ENCODE measurements around the gene STARD8. TPM values are rescaled to one million over a fixed set of nuclear protein-coding genes. Genes with fewer than 3 reads are reported as not detected.

Gene STARD8
- total RNA-seq, 1 donor from 2014 or later = 1.7 TPM

DNA sequence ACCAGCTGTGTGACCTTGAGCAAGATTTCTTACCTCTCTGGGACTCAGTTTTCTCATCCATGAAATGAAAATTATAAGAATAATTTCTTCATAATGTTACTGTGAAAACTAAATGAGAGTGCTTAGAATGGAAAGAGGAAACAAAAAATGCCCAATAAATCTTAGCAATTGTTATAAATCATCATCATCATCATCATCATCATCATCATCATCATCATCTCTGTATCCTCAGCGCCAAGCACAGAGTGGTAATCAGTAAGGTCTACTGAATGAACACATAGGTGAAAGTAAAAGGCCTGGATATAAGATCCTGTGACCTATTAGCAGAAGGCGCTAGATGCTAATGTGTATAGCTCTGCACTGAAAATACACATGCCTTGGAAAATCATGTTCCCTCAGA, 6.8 kb upstream of the STARD8 start:
- Mint-ChIP-seq H3K27ac (ENCODE audit: unreplicated experiment) (no peak overlapping the region), H3K36me3 (ENCODE audit: unreplicated experiment) (no peaks in the 10 kb centered on the region), H3K27me3 (ENCODE audit: unreplicated experiment) (no peaks in the 10 kb centered on the region), H3K4me1 (ENCODE audit: unreplicated experiment) (peaks cover 3% of the 10 kb centered on the region), H3K9me3 (ENCODE audit: unreplicated experiment) (peaks cover 7% of the 10 kb centered on the region), H3K4me3 (ENCODE audit: unreplicated experiment) (no peak overlapping the region)
- no peak for TF ChIP-seq CTCF (IDR thresholded peaks at IDR 0.05)
- no peak for DNase-seq (ENCODE audit: extremely low spot score, unreplicated experiment)

- Mint-ChIP-seq H3K9me3 (ENCODE audit: unreplicated experiment) (peaks cover 7% of the 10 kb centered on the region), H3K4me3 (ENCODE audit: unreplicated experiment) (no peak overlapping the region), H3K36me3 (ENCODE audit: unreplicated experiment) (no peaks in the 10 kb centered on the region), H3K27ac (ENCODE audit: unreplicated experiment) (no peak overlapping the region), H3K4me1 (ENCODE audit: unreplicated experiment) (peaks cover 25% of the 10 kb centered on the region), H3K27me3 (ENCODE audit: unreplicated experiment) (no peaks in the 10 kb centered on the region)
- DNase-seq (ENCODE audit: extremely low spot score, unreplicated experiment) = no peak
- no peak for TF ChIP-seq CTCF (IDR thresholded peaks at IDR 0.05)
Measured at GRCh38 chrX:68644861-68645260, 2.6 kb upstream of the STARD8 start.

DNA sequence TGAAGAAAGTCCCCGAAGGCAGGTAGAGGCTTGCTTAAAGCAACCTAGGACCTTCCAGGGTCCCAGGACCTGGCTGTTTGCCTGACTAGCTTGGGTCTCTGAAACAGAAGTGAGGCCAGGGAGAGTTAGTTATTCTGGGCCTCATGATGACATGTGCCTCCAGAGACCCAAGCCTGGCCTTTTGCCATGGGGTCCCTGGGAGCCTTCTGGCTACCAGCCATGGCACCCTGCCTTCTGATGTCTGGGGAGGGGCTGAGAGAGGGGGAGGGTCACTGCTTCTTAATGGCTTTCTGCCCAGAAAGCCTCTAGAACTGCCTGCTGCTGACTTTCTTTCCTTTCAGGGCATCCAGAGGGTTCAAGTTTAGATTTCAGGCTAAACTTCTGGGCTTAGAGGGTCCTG, 1.0 kb upstream of the STARD8 start:
- Mint-ChIP-seq H3K27me3 (ENCODE audit: unreplicated experiment) (no peaks in the 10 kb centered on the region), H3K9me3 (ENCODE audit: unreplicated experiment) (peaks cover 7% of the 10 kb centered on the region), H3K27ac (ENCODE audit: unreplicated experiment) (no peak overlapping the region), H3K4me3 (ENCODE audit: unreplicated experiment) (no peak overlapping the region), H3K36me3 (ENCODE audit: unreplicated experiment) (no peaks in the 10 kb centered on the region), H3K4me1 (ENCODE audit: unreplicated experiment) (peaks cover 22% of the 10 kb centered on the region)
- DNase-seq (ENCODE audit: extremely low spot score, unreplicated experiment) = no peak
- TF ChIP-seq CTCF (IDR thresholded peaks at IDR 0.05) = no peak

DNA sequence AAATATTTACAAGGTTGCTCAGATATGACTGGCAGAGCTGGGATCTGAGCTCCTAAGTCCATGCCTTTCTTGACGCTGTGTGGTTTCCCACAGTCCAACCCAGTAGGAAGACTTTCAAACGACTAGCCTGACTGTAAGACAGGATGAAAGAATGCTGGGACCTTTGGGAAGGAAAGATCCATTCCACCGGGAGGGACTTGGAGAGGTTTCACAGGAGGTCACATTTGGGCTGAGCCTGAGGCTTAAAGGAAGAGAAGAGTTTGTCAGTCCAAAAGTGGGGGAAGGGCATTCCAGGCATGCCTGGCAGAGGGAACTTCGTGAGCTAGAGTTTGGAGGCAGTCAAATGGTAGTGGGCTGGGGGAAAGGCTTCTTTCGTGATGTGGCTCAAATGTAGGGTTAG, 1.5 kb downstream of the STARD8 start:
- Mint-ChIP-seq H3K27me3 (ENCODE audit: unreplicated experiment) (no peaks in the 10 kb centered on the region), H3K4me3 (ENCODE audit: unreplicated experiment) (no peak overlapping the region), H3K27ac (ENCODE audit: unreplicated experiment) (no peak overlapping the region), H3K4me1 (ENCODE audit: unreplicated experiment) (peaks cover 22% of the 10 kb centered on the region), H3K36me3 (ENCODE audit: unreplicated experiment) (no peaks in the 10 kb centered on the region), H3K9me3 (ENCODE audit: unreplicated experiment) (peaks cover 4% of the 10 kb centered on the region)
- no peak for TF ChIP-seq CTCF (IDR thresholded peaks at IDR 0.05)
- DNase-seq (ENCODE audit: extremely low spot score, unreplicated experiment) = no peak

GRCh38 chrX:68650491-68650890, 3.0 kb downstream of the STARD8 start:
- H3K27ac Mint-ChIP-seq (ENCODE audit: unreplicated experiment) = no peak overlapping the region
- no peak for TF ChIP-seq CTCF (IDR thresholded peaks at IDR 0.05)
- H3K36me3 Mint-ChIP-seq (ENCODE audit: unreplicated experiment) = no peaks in the 10 kb centered on the region
- H3K4me3 Mint-ChIP-seq (ENCODE audit: unreplicated experiment) = no peak overlapping the region
- DNase-seq (ENCODE audit: extremely low spot score, unreplicated experiment) = no peak
- no peaks in the 10 kb centered on the region for H3K27me3 Mint-ChIP-seq (ENCODE audit: unreplicated experiment)
- peaks cover 22% of the 10 kb centered on the region for H3K4me1 Mint-ChIP-seq (ENCODE audit: unreplicated experiment)
- peaks cover 3% of the 10 kb centered on the region for H3K9me3 Mint-ChIP-seq (ENCODE audit: unreplicated experiment)
